GM12872 (cell line): ENCODE measurements around the gene TSSC4.

Source experiments
- CTCF ChIP-seq: IDR thresholded peaks from 3 replicates; pipeline ENCODE4 v1.5.1; 2011; ENCODE audit warnings: low read depth, mild to moderate bottlenecking, low read length, moderate library complexity; ENCODE audit not compliant: insufficient read depth

The TSSC4 gene

GRCh38 chr11:2419638-2420501 lies 19.3 kb downstream of the TSSC4 start:
- peak; percentile 83 for TF ChIP-seq CTCF

GRCh38 chr11:2420502-2421225 lies 20.1 kb downstream of the TSSC4 start:
- peak; percentile 90 for TF ChIP-seq CTCF

DNA sequence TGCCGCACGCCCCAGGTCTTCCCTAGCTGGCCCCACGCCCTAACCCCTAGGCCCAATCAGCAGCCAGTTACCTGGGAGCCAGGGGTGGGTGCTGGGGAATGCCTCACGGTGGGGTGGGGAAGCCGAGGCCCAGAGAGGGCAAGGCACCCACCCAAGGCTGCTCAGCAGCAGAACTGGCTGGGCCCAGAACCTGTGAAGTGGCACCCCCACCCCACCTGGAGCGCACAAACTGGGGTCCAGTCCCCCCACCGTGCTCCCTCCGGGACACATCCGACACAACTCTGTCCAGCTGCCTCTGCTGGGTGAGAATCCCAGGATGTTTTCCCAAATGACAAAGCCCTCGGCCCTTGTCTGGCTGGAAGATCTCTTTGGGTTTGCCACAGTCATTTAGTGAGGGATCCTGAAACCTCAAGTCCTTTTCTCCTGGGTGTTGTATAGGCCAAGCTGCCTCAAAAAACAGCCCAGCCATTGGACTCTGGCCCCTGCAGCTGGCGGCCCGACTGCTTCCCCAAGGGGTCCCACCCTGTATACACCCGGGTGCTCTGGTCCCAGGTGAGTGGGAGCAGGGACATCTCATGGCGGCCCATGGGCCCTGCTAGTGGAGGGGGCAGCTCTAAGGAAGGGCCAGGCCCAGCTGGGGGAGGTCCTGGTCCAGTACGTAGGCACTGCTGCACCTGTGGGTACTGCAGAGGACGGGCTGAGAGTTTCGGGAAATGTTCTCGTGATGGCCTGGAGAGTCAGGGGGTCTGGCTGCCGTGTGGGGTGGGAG lies 20.9 kb downstream of the TSSC4 start:
- no peak for TF ChIP-seq CTCF

DNA sequence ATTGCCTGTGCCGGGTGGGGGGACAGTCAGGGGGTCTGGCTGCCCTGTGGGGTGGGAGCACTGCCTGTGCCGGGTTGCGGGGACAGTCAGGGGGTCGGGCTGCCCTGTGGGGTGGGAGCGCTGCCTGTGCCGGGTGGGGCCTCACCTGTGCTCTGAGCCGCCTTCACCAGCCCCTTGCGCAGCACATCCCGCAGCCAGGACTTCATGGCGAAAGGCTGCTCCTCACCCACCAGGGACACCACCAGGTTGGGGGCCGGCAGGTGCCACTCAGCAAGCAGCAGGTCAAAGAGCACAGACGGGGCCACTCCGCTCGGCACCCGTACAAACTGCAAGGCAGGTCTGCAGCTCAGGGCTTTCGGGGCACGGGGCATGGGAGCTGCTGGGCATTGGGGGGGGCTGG lies 21.4 kb downstream of the TSSC4 start:
- TF ChIP-seq CTCF: no peak

DNA sequence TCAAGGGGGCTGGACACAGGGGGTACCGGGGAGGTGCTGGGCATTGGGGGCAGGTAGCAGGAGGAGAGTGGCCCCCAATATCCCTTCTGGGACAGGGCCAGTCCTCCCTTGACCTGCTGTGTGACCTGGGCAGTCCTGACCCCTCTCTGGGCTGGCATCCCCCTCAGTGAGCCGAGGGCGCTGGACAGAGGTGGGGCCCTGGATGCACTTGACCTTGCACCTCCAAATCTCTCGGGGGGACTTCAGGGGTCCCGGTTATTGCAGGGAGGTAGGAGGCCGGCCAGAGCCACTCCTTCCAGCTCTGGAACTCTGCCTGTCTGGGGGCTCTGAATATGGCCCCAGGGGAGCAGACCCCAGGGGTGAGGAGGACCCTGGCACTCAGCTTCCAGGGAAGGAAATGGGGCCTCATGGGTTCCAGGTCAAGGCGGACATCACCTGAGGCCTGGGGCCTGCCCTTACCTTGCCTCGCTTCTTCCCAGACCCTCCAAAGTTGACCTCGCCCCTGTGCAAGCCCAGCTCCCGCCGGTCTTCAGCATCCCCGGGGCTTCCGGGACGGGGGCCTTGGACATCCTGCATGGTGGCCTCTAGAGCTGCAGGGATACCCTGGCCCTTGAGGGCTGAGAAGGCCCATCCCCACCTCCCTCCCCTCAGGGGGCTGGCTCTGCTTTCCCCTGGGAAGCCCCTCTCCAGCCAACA lies 22.1 kb downstream of the TSSC4 start:
- no peak for TF ChIP-seq CTCF

DNA sequence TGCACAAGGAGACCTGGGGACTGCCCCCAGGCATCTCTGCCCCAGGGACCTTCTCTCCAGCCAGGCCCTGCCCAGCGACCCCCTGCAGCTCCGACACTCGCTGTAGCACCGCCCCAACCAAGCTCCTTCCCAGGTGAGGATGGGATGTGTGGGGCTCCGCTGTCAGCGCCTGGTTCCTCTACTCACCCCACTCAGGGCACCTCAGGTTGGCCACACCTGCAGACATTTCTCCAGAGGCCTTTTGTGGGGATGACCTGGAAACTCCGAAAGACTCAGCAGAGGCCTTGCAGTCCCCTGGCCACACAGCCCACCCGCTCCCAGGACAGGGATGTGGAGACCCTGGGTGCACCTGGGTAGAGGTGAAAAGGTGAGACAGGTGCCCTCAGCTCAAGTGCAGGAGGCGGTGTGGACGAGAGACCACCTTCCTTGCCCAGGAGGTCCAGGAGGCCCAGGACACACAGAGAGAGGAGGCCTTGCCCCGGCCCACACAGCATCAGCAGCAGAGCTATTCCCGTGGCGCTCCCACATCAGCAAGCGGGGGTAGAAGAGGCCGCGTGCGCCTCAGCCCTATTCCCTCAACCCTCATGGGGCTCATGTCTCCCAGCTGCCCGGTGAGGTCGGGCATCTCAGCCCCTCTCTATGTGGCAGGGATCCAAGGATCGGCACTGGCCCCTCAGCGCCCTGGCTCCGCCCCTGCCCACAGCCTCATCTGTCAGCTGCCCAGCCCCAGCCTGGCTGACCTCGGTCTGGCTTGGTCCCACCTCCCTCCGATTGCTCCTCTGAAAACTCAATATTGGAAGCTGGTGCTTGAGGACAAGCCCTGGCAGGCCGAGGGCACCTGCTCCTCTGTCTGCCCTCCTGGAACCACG lies 22.8 kb downstream of the TSSC4 start:
- TF ChIP-seq CTCF: no peak
